Esophagus (tissue), 2 donors: Measurements from ENCODE around the gene SRP14. TPM values are rescaled to one million over a fixed set of nuclear protein-coding genes. Genes with fewer than 3 reads are reported as not detected.
"Not testable (repeated sequence)": the region's sequence is repeated elsewhere in the genome, so short reads cannot be mapped to it uniquely, and the experiment has no call there.

Experiments
- H3K27ac ChIP-seq, 2 donors: one replicate each; pipeline ENCODE4 v1.5.1; 2013; ENCODE audit warnings: low read depth in 2 of 2, mild to moderate bottlenecking in 2 of 2, inconsistent platforms in 1 of 2, low read length in 1 of 2, moderate library complexity in 1 of 2
- H3K27me3 ChIP-seq, 2 donors: one replicate each; pipeline ENCODE4 v1.6.1; 2013; ENCODE audit warnings: low read length in 2 of 2, control low read depth in 1 of 2, mild to moderate bottlenecking in 1 of 2; ENCODE audit not compliant: insufficient read depth in 2 of 2, control insufficient read depth in 1 of 2
- H3K36me3 ChIP-seq, 2 donors: one replicate each; pipeline ENCODE4 v1.6.1; 2013; ENCODE audit warnings: low read length in 1 of 2; ENCODE audit not compliant: control insufficient read depth in 2 of 2, insufficient read depth in 2 of 2
- H3K4me1 ChIP-seq, 2 donors: one replicate each; pipeline ENCODE4 v1.6.1; 2013; ENCODE audit warnings: low read length in 1 of 2; ENCODE audit not compliant: control insufficient read depth in 2 of 2, insufficient read depth in 2 of 2
- H3K4me3 ChIP-seq, 2 donors: one replicate each; pipeline ENCODE4 v1.5.1; 2013; ENCODE audit warnings: low read length in 2 of 2, mild to moderate bottlenecking in 2 of 2, low read depth in 1 of 2, moderate library complexity in 1 of 2
- H3K9me3 ChIP-seq, 2 donors: one replicate each; pipeline ENCODE4 v1.6.1; 2013; ENCODE audit warnings: mild to moderate bottlenecking in 2 of 2, low read depth in 1 of 2, low read length in 1 of 2, moderate library complexity in 1 of 2; ENCODE audit not compliant: control insufficient read depth in 2 of 2, insufficient read depth in 1 of 2
- WGBS, 2 donors: extraction: QIAGEN DNeasy Blood & Tissue Kit; methylation state at CpG; one replicate each; pipeline ENCODE4 v1.1.7; 2013; 5-methylcytosine and 5-hydroxymethylcytosine counted together
- polyA plus RNA-seq, 2 donors: library from polyadenylated mRNA; stranded (reverse); fragments of 200-250 nt; gene quantifications; one replicate each; pipeline ENCODE4 v1.2.3, GENCODE V29; 2013
- donor health status: healthy with polysubstance abuse.
- donor health status: Bipolar disorder and iron deficiency.

Gene SRP14
- polyA plus RNA-seq, 2 donors: 257 to 441 TPM

DNA sequence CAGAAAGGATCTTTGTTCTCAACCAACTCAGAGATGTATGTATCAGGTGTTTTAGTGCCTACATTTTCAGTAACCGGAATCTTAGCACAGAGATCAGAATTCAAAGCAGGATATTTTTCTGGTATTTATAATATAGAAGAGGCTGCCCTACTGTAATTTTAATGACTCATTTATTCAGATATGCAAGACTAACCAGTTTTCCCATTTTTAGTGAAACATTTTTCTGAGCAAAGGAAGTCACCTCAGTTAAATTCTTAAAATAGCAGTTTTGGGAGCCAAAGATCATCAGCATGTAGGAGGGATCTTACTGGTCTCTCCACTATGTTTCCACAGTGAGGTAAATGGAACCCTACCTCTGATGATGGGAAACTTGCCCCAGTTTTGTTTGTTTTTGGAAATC lies 42.0 kb downstream of the SRP14 start:
- Histone ChIP-seq H3K9me3 (no peaks in the 10 kb centered on the region), H3K27me3 (no peaks in the 10 kb centered on the region), H3K27ac (no peak overlapping the region), H3K36me3 (peaks cover 3 to 18% of the 10 kb centered on the region in 2 donors), H3K4me1 (no peaks in the 10 kb centered on the region), H3K4me3 (no peak overlapping the region)
- WGBS, 2 donors: 95 to 96% methylated on average over 1 of the region's 1 CpG

DNA sequence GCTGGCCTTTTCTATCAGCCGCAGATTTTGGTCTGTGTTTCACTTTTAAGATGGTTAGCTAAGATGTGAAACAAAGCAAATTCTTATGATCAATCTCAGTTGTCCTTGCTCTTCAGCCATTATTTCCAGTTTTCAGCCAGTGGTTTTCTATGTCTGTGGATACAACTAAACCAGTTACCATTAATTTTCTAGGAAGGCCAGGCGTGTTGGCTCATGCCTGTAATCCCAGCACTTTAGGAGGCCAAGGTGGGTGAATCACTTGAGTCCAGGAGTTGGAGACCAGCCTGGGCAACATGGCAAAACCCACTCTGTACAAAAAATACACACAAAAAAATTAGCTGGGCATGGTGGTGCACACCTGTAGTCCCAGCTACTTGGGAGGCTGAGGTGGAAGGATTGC lies 42.8 kb downstream of the SRP14 start:
- H3K27me3 ChIP-seq, H3K27ac ChIP-seq, H3K9me3 ChIP-seq, H3K4me1 ChIP-seq, H3K4me3 ChIP-seq: not testable (repeated sequence)
- H3K36me3 ChIP-seq: peaks cover 4 to 14% of the 10 kb centered on the region in 2 donors
- WGBS, 2 donors: 94 to 97% methylated on average over 2 of the region's 2 CpGs

- peaks cover 11 to 17% of the 10 kb centered on the region in 2 donors for H3K36me3 ChIP-seq
- H3K9me3 ChIP-seq, H3K4me1 ChIP-seq, H3K27me3 ChIP-seq, H3K4me3 ChIP-seq, H3K27ac ChIP-seq: not testable (repeated sequence)
- 91 to 96% methylated on average over 5 of the region's 5 CpGs for WGBS, 2 donors
Measured at GRCh38 chr15:39992953-39993352, 46.0 kb downstream of the SRP14 start.

DNA sequence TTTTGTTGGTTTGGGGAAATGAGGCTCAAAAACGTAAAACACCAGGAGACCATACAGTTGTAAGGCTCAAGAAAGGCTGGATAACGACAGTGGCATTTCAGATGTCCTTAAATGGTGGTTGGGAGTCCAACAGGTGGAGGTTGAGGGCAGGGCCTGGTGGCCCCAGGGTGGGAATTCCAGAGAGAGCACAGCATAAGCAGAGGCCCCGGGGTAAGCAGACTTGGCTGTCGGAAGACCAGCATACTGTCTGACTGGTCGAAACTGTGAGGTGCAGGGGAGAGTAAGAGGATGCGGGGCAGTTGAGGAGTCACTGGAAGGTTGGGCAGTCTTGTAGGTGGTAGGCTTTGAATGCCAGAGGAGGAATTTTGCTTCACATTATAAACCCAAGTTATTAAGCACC lies 48.3 kb downstream of the SRP14 start:
- Histone ChIP-seq H3K9me3 (no peaks in the 10 kb centered on the region), H3K36me3 (peaks cover 16 to 17% of the 10 kb centered on the region in 2 donors), H3K27ac (no peak overlapping the region), H3K4me1 (no peaks in the 10 kb centered on the region), H3K27me3 (no peaks in the 10 kb centered on the region), H3K4me3 (no peak overlapping the region)
- WGBS, 2 donors: 82 to 93% methylated on average over 6 of the region's 6 CpGs

DNA sequence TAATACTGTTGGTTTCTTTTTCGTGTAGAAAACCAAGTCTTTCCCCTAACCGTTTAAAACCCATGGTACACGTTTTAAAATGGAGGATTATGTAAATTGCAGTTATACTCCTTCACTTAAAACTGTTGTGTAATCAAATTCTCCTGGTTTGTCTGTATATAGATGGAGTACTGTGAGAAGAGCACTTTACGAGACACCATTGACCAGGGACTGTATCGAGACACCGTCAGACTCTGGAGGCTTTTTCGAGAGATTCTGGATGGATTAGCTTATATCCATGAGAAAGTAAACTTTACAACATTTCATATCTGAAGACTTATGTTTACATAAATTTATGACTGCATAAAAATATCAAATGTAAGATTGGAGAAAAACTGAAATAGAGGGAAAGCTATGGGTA lies 51.2 kb downstream of the SRP14 start:
- no peak overlapping the region for H3K27ac ChIP-seq
- H3K9me3 ChIP-seq: no peaks in the 10 kb centered on the region
- H3K4me3 ChIP-seq: no peak overlapping the region
- 87% methylated on average over 7 of the region's 7 CpGs for WGBS, 2 donors
- peaks cover 8 to 14% of the 10 kb centered on the region in 2 donors for H3K36me3 ChIP-seq
- H3K4me1 ChIP-seq: no peaks in the 10 kb centered on the region
- H3K27me3 ChIP-seq: no peaks in the 10 kb centered on the region

Other genes with a start within 250 kb of the SRP14 start
- under 1 TPM; 0.22 to 0.42 TPM for gene GPR176, start 118.9 kb downstream of the SRP14 start, polyA plus RNA-seq
- gene EIF2AK4, start 105.1 kb downstream of the SRP14 start, polyA plus RNA-seq: 10 to 100 TPM; 14.9 to 37.2 TPM
- gene BMF, start 69.7 kb upstream of the SRP14 start, polyA plus RNA-seq: 1 to 10 TPM; 1.0 to 1.2 TPM
- 1 to 10 TPM; 4.3 to 5.8 TPM for gene BUB1B, start 121.9 kb upstream of the SRP14 start, polyA plus RNA-seq
- gene PAK6, start 199.9 kb upstream of the SRP14 start, polyA plus RNA-seq: 10 to 100 TPM; 14.7 to 16.6 TPM
- gene ANKRD63, start 243.9 kb upstream of the SRP14 start, polyA plus RNA-seq: not detected